ENCODE data around the gene NRROS.

NRROS gene

GRCh38 chr3:196677353-196677752 is 37.9 kb downstream of the NRROS start:
- no peak for DNase-seq

GRCh38 chr3:196677931-196678330 is 38.4 kb downstream of the NRROS start:
- no peak for DNase-seq

- peak in 44 of 56 donors; percentile 5 to 82 (median 32) for DNase-seq
Measured at GRCh38 chr3:196684548-196685407, 45.3 kb downstream of the NRROS start.

DNA sequence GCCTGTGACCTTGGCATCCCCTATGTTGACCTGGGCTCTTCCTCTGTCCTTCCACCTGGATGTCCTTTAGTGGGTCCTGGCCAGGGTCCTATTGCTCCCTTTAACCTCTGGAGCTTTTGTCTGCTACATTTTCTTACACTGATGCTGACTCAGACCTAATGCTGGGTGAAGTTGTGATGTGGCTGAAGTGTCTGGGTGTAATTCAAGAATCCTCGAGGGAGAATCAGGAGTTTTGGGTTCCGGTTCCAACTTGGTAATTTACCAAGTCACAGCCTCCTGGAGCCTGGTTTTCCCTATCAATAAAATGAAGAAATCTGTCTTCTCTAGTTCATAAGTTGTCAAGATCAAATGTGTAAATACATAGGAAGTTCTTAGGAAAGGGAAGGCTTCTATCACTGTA is 46.9 kb downstream of the NRROS start:
- no peak for DNase-seq

DNA sequence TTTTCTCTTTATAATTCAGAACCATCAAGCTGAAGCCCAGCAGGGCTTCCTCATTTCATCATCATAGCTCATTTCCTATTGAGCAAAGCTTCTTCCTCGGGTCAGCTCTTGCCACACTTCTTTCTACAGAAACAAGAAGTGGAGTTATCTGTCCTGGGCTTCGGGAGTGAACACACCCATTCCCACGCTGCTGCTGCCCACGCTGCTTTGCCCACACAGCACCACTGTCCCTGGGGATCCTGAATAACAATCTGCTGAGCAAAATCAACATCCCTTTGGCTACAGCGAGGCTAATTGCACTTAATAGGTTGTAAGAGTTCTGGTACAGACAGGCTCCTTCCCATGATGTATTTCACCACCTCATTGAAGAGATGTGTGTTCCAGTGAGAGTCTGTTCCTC is 48.9 kb downstream of the NRROS start:
- DNase-seq, result peak in 2 of 56 donors; percentile 4 to 38

DNA sequence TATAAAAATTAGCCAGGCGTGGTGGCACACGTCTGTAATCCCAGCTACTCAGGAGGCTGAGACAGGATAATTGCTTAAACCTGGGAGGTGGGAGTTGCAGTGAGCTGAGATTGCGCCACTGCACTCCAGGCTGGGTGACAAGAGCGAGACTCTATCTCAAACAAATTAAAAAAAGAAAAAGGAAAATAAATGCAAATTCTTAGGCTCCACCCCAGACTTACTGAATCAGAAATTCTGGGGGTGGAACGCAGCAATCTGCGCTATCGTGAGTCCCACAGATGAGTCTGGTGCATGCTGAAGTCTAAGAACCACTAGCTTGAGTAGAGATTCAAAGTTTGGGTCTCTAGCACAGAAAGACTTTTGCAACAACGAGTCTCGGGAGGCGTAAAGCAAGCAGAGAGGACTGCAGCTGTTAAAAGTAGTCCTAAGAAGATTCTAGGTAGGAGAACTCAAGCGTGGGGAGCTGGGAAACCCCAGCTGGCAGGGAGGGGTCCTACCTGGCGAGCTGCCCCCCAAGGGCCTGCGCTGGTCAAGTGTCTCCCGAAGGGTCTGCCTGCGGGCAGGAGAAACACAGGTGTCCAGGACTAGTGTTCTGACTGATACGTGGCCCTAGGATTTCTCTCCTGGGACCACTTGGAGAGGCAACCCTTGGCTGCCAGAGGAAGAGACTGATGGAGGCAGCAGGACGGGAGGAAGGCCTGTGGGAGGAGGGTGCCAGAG is 50.6 kb downstream of the NRROS start:
- DNase-seq, result no peak

DNA sequence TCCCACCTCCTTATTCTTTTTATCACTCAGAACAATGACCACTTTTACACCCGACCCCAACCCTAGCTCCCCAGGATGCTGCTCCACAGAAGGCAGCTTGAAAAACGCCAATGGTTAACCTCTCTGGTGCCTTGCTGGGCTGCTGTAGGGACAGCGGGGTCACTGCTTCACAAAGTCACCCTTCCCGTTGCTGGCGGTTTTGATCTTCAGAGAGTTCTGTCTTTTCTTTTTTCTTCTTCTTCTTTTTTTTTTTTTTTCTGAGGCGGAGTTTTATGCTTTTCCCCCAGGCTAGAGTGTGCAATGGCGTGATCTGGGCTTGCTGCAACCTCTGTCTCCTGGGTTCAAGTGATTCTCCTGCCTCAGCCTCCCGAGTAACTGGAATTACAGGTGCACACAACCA is 51.9 kb downstream of the NRROS start:
- DNase-seq, result no peak

DNA sequence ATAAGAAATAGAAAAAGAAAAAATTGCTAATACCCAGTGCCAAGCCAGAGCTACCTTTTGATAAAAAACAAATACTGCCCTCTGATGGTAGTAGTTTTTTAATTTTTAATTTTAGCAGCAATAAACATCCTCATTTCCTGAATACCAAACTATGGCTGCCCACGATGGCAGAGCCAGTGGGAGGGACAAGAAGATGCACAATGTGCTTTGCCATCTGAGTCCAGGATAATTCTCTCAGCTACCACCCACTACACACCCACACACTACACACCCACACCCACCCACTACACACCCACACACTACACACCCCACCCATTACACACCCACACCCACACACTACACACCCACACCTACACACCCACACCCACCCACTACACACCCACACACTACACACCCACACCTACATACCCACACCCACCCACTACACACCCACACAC is 54.7 kb downstream of the NRROS start:
- peak in 1 of 56 donors; percentile 58 for DNase-seq

DNA sequence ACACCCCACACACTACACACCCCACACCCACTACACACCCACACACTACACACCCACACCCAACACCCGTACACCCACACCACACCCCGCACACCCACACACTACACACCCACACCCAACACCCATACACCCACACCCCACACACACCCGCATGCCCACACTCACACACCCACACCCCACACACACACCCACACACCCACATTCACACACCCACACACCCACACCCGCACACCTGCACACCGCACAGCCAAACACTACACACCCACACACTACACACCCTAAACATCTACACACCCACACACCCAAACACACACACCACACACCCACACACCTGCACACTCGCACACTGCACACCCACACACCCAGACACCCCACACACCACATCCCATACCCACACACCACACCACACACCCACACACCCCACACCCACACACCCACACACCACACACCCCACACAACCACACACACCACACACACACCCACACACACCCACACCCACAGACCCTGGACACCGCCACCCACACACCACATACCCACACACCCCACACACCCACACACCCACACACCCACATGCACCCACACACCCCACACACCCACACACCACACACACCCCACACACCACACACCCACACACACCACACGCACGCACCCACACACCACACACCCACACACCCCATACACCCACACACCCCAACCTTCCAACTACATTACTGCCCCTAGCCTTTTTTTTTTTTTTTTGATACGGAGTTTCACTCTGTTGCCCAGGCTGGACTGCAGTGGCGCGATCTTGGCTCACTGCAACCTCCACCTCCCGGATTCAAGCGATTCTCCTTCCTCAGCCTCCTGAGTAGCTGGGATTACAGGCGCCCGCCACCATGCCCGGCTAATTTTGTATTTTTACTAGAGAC is 55.7 kb downstream of the NRROS start:
- DNase-seq, result peak in 1 of 56 donors; percentile 74

- DNase-seq, result no peak
Measured at GRCh38 chr3:196695849-196696226, 56.3 kb downstream of the NRROS start.

DNA sequence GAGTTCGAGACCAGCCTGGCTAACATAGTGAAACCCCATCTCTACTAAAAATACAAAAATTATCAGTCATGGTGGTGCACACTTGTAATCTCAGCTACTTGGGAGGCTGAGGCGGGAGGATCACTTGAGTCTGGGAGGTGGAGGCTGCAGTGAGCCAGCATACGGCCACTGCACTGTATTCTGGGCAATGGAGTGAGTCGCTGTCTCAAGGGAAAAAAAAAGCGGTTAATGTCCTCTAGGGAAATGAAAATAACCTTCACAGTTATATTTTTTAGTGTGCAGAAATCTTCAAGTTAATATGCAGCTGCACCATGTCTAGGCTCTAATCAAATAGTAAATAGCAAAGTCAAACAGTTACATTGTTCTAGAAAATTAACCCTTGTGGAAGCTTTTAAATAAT is 57.8 kb downstream of the NRROS start:
- no peak for DNase-seq

DNA sequence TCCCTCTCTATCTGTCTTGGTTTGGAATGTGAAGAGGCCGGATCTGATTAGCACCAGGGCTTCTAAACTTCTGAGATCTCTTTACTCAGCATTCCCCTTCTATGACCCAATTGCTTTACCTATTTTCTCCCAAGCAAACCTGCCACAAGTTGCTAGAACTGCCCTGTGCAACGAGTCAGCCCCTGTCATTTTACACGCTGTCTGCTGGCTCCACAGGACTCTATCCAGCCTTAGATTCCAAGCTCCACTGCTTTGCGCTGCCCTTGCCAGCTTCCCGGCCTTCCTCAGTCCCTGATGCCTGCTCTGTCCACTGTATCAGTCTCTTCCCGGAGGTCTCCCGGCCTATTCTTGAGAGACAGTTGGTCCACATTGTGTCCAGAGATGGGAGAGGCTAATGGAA is 60.3 kb downstream of the NRROS start:
- no peak for DNase-seq

GRCh38 chr3:196700801-196701200 is 61.3 kb downstream of the NRROS start:
- no peak for DNase-seq

GRCh38 chr3:196706327-196706726 is 66.8 kb downstream of the NRROS start:
- DNase-seq, result no peak

- DNase-seq, result no peak
Measured at GRCh38 chr3:196706731-196707130, 67.2 kb downstream of the NRROS start.

DNA sequence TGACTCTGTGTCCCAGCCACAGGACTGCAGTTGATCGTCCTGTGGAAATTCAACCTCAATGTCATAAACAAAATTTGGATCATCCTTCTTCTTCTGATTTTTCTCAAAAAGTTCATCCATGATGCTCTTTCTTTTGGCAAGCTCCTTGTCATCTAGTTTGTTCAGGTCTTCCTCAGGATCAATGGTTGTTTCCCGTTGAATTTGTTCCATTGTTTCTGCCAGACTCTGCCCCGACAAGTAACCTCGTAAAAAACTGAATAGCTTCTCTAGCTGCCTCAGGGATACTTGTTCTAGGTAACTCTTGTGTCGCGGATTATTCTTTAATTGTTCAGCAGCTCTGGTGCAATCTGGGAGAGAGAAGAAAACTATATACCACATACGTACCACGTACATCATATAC is 68.1 kb downstream of the NRROS start:
- no peak for DNase-seq

- no peak for DNase-seq
Measured at GRCh38 chr3:196708467-196708866, 69.0 kb downstream of the NRROS start.
